Keratinocyte (primary cell): ENCODE results near the gene NTN1. TPM values are rescaled to one million over a fixed set of nuclear protein-coding genes. Genes with fewer than 3 reads are reported as not detected.

ENCODE experiments used
- DNase-seq: peaks from one replicate; pipeline ENCODE4 v3.0.0-alpha.2; 2011; ENCODE audit warnings: low read depth, missing footprints, low spot score
- FAIRE-seq: peaks from 2 replicates; lab custom pipeline; 2011; peaks lifted over from hg19 to GRCh38; lab: Jason Lieb, UNC
- H2AFZ ChIP-seq: 2 replicates; pipeline ENCODE4 v1.6.0; 2012; ENCODE audit warnings: low read length, control low read depth, inconsistent platforms; ENCODE audit not compliant: control insufficient read depth
- H3K27ac ChIP-seq: 2 replicates; pipeline ENCODE4 v1.5.1; 2011; ENCODE audit warnings: low read length; ENCODE audit not compliant: control insufficient read depth, insufficient read depth
- H3K27me3 ChIP-seq: 3 replicates; pipeline ENCODE4 v1.6.0; 2011; ENCODE audit warnings: low read length; ENCODE audit not compliant: control insufficient read depth, insufficient read depth; ENCODE audit errors: extremely low read depth
- H3K36me3 ChIP-seq, 2 experiments: 2 replicates in 1 of 2; 3 replicates in 1 of 2; pipeline ENCODE4 v1.5.1; 2011; ENCODE audit warnings: low read length in 2 of 2, mild to moderate bottlenecking in 1 of 2; ENCODE audit not compliant: control insufficient read depth in 2 of 2, insufficient read depth in 2 of 2; ENCODE audit errors: extremely low read depth in 1 of 2
- H3K4me1 ChIP-seq: 3 replicates; pipeline ENCODE4 v1.5.1; 2011; ENCODE audit warnings: low read length; ENCODE audit not compliant: control insufficient read depth, insufficient read depth; ENCODE audit errors: extremely low read depth
- H3K4me2 ChIP-seq: 3 replicates; pipeline ENCODE4 v1.6.0; 2011; ENCODE audit warnings: low read depth, low read length; ENCODE audit not compliant: control insufficient read depth, insufficient read depth; ENCODE audit errors: extremely low read depth
- H3K4me3 ChIP-seq, 3 experiments: fragments of 200-600 bp in 1 of 3; sonication (generic) in 1 of 3; 2 replicates in 2 of 3; 3 replicates in 1 of 3; pipeline ENCODE4 v1.5.1; 2011 to 2016; ENCODE audit warnings: low read length in 3 of 3, mild to moderate bottlenecking in 3 of 3, control low read depth in 2 of 3, inconsistent platforms in 1 of 3, low read depth in 1 of 3, mixed read lengths in 1 of 3, mixed run types in 1 of 3, moderate library complexity in 1 of 3; ENCODE audit not compliant: control insufficient read depth in 2 of 3, insufficient read depth in 2 of 3; ENCODE audit errors: extremely low read depth in 1 of 3
- H3K79me2 ChIP-seq: 2 replicates; pipeline ENCODE4 v1.6.0; 2012; ENCODE audit warnings: low read length; ENCODE audit not compliant: control insufficient read depth, insufficient read depth
- H3K9ac ChIP-seq: 3 replicates; pipeline ENCODE4 v1.6.0; 2011; ENCODE audit warnings: low read length; ENCODE audit not compliant: control insufficient read depth, insufficient read depth; ENCODE audit errors: extremely low read depth
- H3K9me1 ChIP-seq: 3 replicates; pipeline ENCODE4 v1.6.0; 2011; ENCODE audit warnings: low read length; ENCODE audit not compliant: control insufficient read depth, insufficient read depth; ENCODE audit errors: extremely low read depth
- H3K9me3 ChIP-seq: 2 replicates; pipeline ENCODE4 v1.5.1; 2012; ENCODE audit warnings: low read depth, low read length; ENCODE audit not compliant: control insufficient read depth
- H4K20me1 ChIP-seq: 3 replicates; pipeline ENCODE4 v1.6.0; 2011; ENCODE audit warnings: low read length; ENCODE audit not compliant: control insufficient read depth, insufficient read depth; ENCODE audit errors: extremely low read depth
- EZH2 ChIP-seq: IDR thresholded peaks from one replicate; pipeline ENCODE4 v1.6.1; 2012; ENCODE audit warnings: inconsistent platforms, mild to moderate bottlenecking, low read length, moderate library complexity
- dilution Hi-C: fragments of 300-500 bp; cut with MboI; formaldehyde crosslinking; loops from one replicate; pipeline ENCODE4 v1.7.0; 2020; ENCODE audit warnings: low sequenced_read_pairs; ENCODE audit not compliant: extremely low pct_ligation_motif_present
- polyA plus RNA-seq, 5 experiments: library from polyadenylated mRNA; depleted of rRNA in 3 of 5; stranded (reverse) in 3 of 5; stranded (forward) in 1 of 5; unstranded in 1 of 5; fragments of >200 nt; gene quantifications; 1 replicate in 1 of 5; 2 replicates in 3 of 5; 3 replicates in 1 of 5; pipeline versions ENCODE4 v1.2.1 to v1.2.3, GENCODE V29; 2011 to 2012; ENCODE audit warnings: missing spikeins in 2 of 5, low read depth in 1 of 5, low replicate concordance in 1 of 5
- TF ChIP-seq, protein P1 (sequence below), 3 experiments: IDR thresholded peaks in 1 of 3; conservative IDR thresholded peaks in 1 of 3; optimal IDR thresholded peaks in 1 of 3; 2 replicates in 2 of 3; 3 replicates in 1 of 3; pipeline versions ENCODE3 to v1.5.1; 2011; ENCODE audit warnings: low read length in 3 of 3, mild to moderate bottlenecking in 3 of 3, moderate library complexity in 2 of 3, control low read depth in 1 of 3, inconsistent platforms in 1 of 3; ENCODE audit not compliant: insufficient read depth in 2 of 3; ENCODE audit errors: extremely low read depth in 1 of 3

Gene NTN1
- polyA plus RNA-seq, 1 donor (not counting 4 experiments of a cell fraction or from before 2014, with no cell fraction given): 0.10 TPM

- Histone ChIP-seq H3K4me3 (no peak overlapping the region), H3K27me3 (no peaks in the 10 kb centered on the region), H3K9me1 (no peaks in the 10 kb centered on the region), H2AFZ (no peak overlapping the region), H3K36me3 (no peaks in the 10 kb centered on the region), H4K20me1 (no peaks in the 10 kb centered on the region), H3K4me2 (no peak overlapping the region), H3K79me2 (no peaks in the 10 kb centered on the region), H3K27ac (no peak overlapping the region), H3K4me1 (no peaks in the 10 kb centered on the region), H3K9me3 (no peaks in the 10 kb centered on the region), H3K9ac (no peak overlapping the region)
- FAIRE-seq: no peak
- dilution Hi-C loops: no loop called here
- TF ChIP-seq, protein P1, sequence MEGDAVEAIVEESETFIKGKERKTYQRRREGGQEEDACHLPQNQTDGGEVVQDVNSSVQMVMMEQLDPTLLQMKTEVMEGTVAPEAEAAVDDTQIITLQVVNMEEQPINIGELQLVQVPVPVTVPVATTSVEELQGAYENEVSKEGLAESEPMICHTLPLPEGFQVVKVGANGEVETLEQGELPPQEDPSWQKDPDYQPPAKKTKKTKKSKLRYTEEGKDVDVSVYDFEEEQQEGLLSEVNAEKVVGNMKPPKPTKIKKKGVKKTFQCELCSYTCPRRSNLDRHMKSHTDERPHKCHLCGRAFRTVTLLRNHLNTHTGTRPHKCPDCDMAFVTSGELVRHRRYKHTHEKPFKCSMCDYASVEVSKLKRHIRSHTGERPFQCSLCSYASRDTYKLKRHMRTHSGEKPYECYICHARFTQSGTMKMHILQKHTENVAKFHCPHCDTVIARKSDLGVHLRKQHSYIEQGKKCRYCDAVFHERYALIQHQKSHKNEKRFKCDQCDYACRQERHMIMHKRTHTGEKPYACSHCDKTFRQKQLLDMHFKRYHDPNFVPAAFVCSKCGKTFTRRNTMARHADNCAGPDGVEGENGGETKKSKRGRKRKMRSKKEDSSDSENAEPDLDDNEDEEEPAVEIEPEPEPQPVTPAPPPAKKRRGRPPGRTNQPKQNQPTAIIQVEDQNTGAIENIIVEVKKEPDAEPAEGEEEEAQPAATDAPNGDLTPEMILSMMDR (optimal IDR thresholded peaks at IDR 0.05 in 1 of 3, IDR thresholded peaks at IDR 0.05 in 1 of 3, conservative IDR thresholded peaks at IDR 0.05 in 1 of 3; ENCODE audit: extremely low read depth in 1 of 3, insufficient read depth in 2 of 3, low read length in 3 of 3): no peak
- DNase-seq: no peak
These were observed 124.8 kb downstream of the NTN1 start for GRCh38 chr17:9146064-9146463.

DNA sequence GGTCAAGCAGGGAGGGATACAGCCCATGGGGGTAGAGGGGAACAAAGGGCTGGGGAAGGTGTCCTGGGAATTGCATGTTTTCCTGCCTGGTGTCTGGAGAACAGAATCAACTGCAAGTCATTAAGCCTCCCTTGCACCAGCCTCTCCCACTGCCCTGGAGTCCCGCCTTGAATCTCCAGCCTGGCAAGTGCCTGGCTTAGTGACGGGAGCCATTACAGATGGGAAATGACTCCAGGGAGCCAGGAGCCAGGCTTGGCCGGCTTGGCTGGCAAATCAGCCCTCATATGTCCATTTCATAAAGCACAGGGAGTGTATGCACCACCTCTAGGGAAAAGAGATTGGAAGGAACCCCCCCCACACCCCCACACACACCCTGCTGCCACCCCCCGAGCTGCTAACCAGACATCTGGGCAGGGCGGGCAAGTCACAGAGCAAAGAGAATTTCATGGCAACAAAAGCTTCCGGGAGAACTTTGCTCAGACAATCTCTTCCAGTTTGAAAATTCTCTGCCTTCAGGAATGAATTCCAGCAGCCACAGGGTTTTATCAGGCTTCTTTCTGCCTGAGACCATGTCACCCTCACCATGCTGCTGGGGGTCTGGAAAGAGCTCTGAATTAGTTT, 127.7 kb downstream of the NTN1 start:
- no peak overlapping the region for H3K4me2 ChIP-seq
- no peak for DNase-seq
- H3K4me1 ChIP-seq: no peaks in the 10 kb centered on the region
- H3K9me1 ChIP-seq: no peaks in the 10 kb centered on the region
- no peaks in the 10 kb centered on the region for H4K20me1 ChIP-seq
- no peaks in the 10 kb centered on the region for H3K36me3 ChIP-seq
- H2AFZ ChIP-seq: no peak overlapping the region
- no peak overlapping the region for H3K4me3 ChIP-seq
- no peaks in the 10 kb centered on the region for H3K27me3 ChIP-seq
- FAIRE-seq: no peak
- no peaks in the 10 kb centered on the region for H3K9me3 ChIP-seq
- H3K27ac ChIP-seq: no peak overlapping the region
- H3K9ac ChIP-seq: no peak overlapping the region
- TF ChIP-seq, protein P1 (optimal IDR thresholded peaks at IDR 0.05 in 1 of 3, IDR thresholded peaks at IDR 0.05 in 1 of 3, conservative IDR thresholded peaks at IDR 0.05 in 1 of 3; ENCODE audit: extremely low read depth in 1 of 3, insufficient read depth in 2 of 3, low read length in 3 of 3): no peak
- TF ChIP-seq EZH2: no peak
- H3K79me2 ChIP-seq: no peaks in the 10 kb centered on the region
- dilution Hi-C loops: no loop called here
